ENCODE results near the gene DPP9.

DNA sequence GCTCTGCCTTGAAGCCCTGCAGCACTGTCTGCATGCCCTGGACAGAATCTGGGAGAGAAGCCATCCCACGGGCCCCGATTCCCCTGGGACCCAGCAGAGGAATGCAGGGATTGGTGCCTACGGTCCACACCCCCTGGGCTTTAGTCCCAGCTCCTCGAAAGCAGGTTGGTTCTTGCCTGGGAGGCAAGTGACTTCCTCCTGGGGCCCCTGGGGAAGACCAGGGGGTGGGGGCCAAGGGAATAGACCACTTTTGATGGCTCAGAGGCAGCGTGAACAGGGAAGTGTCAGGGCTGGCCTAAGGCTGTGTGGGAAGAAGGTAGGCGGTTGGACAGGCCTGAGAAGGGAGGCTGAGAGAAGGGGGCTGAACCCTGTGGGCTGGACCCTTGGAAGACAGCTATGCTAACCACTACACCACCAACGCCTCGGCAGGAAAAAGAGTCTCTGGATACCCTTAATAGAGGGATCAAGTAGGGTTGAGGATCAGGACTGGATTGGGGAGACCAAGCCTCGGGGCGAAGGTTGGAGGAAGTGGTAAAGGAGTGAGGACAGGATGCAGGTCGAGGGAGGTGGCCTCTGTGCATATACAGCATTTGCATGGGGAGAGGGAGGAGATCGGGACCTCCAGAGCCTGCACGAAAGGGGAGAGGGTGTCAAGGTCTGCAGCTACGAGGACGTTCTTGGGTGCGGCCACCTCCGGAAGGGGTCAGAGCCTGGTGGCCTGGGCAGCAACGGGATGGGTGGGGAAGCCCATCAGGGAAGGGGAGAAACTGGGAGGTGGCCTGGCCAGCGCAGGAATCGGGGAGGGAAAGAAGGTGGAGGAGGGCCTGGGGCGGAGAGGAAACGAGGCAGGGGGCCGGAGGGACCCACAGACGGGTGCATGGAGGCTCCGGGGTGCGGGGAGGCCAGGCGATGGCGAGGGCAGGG, 709 bp downstream of the DPP9 start:
- TF ChIP-seq, protein P1, sequence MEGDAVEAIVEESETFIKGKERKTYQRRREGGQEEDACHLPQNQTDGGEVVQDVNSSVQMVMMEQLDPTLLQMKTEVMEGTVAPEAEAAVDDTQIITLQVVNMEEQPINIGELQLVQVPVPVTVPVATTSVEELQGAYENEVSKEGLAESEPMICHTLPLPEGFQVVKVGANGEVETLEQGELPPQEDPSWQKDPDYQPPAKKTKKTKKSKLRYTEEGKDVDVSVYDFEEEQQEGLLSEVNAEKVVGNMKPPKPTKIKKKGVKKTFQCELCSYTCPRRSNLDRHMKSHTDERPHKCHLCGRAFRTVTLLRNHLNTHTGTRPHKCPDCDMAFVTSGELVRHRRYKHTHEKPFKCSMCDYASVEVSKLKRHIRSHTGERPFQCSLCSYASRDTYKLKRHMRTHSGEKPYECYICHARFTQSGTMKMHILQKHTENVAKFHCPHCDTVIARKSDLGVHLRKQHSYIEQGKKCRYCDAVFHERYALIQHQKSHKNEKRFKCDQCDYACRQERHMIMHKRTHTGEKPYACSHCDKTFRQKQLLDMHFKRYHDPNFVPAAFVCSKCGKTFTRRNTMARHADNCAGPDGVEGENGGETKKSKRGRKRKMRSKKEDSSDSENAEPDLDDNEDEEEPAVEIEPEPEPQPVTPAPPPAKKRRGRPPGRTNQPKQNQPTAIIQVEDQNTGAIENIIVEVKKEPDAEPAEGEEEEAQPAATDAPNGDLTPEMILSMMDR (conservative IDR thresholded peaks at IDR 0.05 in 1 of 2, IDR thresholded peaks at IDR 0.05 in 1 of 2; ENCODE audit: low read depth in 1 of 2, low read length in 2 of 2): no peak
- TF ChIP-seq EZH2 (IDR thresholded peaks at IDR 0.05; ENCODE audit: low read length, missing control alignments): no peak
